IMR-90 (cell line): ENCODE data around the gene ELAC1. TPM values are rescaled to one million over a fixed set of nuclear protein-coding genes. Genes with fewer than 3 reads are reported as not detected.

ENCODE experiments used
- FOS ChIP-seq: fragments of 150-350 bp; IDR thresholded peaks from 2 replicates; pipeline ENCODE4 v1.6.1; 2016; ENCODE audit warnings: low read depth, low read length
- NFE2L2 ChIP-seq: fragments of 150-350 bp; IDR thresholded peaks from 2 replicates; pipeline ENCODE4 v1.6.1; 2016; ENCODE audit warnings: low read depth, mild to moderate bottlenecking, low read length
- polyA plus RNA-seq, 3 experiments: library from polyadenylated mRNA; depleted of rRNA; stranded (reverse); fragments of >200 nt; gene quantifications; 2 replicates each; pipeline ENCODE4 v1.2.3, GENCODE V29; 2012; ENCODE audit warnings: low replicate concordance in 1 of 3
- total RNA-seq: library from RNA; depleted of rRNA; stranded (reverse); fragments of >200 nt; gene quantifications from 2 replicates; pipeline ENCODE4 v1.2.3, GENCODE V29; 2012
- TF ChIP-seq, protein P1 (sequence below): fragments of 150-350 bp; IDR thresholded peaks from 2 replicates; pipeline ENCODE4 v1.6.1; 2016; ENCODE audit warnings: low read depth, mild to moderate bottlenecking, low read length, moderate library complexity, borderline replicate concordance

Gene ELAC1
- total and polyA plus RNA-seq, 2 of the 4 experiments (the other 2 are of a cell fraction), result 5.2 to 8.4 TPM

GRCh38 chr18:51029694-51030536 is 62.1 kb downstream of the ELAC1 start, which contains the start of gene SMAD4 (continued):
- TF ChIP-seq, protein P1, sequence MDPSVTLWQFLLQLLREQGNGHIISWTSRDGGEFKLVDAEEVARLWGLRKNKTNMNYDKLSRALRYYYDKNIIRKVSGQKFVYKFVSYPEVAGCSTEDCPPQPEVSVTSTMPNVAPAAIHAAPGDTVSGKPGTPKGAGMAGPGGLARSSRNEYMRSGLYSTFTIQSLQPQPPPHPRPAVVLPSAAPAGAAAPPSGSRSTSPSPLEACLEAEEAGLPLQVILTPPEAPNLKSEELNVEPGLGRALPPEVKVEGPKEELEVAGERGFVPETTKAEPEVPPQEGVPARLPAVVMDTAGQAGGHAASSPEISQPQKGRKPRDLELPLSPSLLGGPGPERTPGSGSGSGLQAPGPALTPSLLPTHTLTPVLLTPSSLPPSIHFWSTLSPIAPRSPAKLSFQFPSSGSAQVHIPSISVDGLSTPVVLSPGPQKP, result no peak
- TF ChIP-seq NFE2L2 (no peak), FOS (peak; percentile 16; the same call in 1 of the 2 replicates)
